ENCODE data around the gene CMTM4.

DNA sequence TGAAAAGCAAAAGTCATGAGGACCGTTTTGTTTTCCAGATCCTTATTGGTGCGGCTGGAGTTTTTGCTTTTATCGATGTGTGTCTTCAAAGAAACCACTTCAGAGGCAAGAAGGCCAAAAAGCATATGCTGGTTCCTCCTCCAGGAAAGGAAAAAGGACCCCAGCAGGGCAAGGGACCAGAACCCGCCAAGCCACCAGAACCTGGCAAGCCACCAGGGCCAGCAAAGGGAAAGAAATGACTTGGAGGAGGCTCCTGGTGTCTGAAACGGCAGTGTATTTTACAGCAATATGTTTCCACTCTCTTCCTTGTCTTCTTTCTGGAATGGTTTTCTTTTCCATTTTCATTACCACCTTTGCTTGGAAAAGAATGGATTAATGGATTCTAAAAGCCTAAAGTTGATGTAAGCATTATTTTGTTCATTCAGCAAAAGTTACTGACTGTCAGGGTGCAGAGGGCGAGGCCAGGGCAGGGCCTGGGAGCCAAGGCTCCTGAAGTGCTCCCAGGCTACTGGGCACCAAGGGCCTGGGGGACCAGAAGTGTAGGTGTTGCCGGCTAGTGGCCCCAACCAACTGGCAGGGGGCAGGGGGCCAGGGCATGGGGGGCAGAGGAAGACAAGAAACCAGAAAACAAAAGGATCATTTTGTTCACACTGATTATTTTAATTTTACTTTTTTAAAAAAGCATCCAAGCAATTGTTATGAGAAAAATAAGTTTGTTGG lies 108.5 kb downstream of the CMTM4 start:
- TF ChIP-seq EP300 (conservative IDR thresholded peaks at IDR 0.05; ENCODE audit: poor library complexity, severe bottlenecking) (no peak), CTCF (IDR thresholded peaks at IDR 0.05; ENCODE audit: poor library complexity, severe bottlenecking) (no peak), SMC3 (conservative IDR thresholded peaks at IDR 0.05; ENCODE audit: poor library complexity) (no peak), EZH2 (IDR thresholded peaks at IDR 0.05; ENCODE audit: borderline replicate concordance, insufficient read depth, low read length, poor library complexity, severe bottlenecking) (no peak)
